Activated T-cell treated with anti-CD3 and anti-CD28 coated beads, Interleukin-2, amount 50 U/mL, for 24 hours (primary cell): ENCODE data around the gene TXN2.
A peak's percentile ranks its signal among the peaks of the same experiment; 100 is the strongest.

Source experiments
- DNase-seq: peaks from one replicate; pipeline ENCODE4 v3.0.0-alpha.2; 2020
- H3K27ac Mint-ChIP-seq: 2 replicates; pipeline ENCODE4 v1.8.0; 2020; ENCODE audit warnings: mild to moderate bottlenecking, mixed read lengths
- H3K27me3 Mint-ChIP-seq: 2 replicates; pipeline ENCODE4 v1.8.0; 2020; ENCODE audit warnings: mixed read lengths
- H3K36me3 Mint-ChIP-seq: 2 replicates; pipeline ENCODE4 v1.8.0; 2020; ENCODE audit warnings: low read depth, mixed read lengths
- H3K4me1 Mint-ChIP-seq: 2 replicates; pipeline ENCODE4 v1.8.0; 2020; ENCODE audit warnings: low read depth, mixed read lengths
- H3K4me3 Mint-ChIP-seq: 2 replicates; pipeline ENCODE4 v1.8.0; 2020; ENCODE audit warnings: mild to moderate bottlenecking, moderate library complexity, mixed read lengths
- H3K9me3 Mint-ChIP-seq: 2 replicates; pipeline ENCODE4 v1.8.0; 2020; ENCODE audit warnings: mixed read lengths

TXN2 gene

GRCh38 chr22:36419912-36420882, 61.2 kb downstream of the TXN2 start:
- Mint-ChIP-seq H3K4me3 (no peak overlapping the region), H3K9me3 (no peaks in the 10 kb centered on the region), H3K4me1 (peaks cover 27% of the 10 kb centered on the region), H3K27me3 (no peaks in the 10 kb centered on the region), H3K36me3 (no peaks in the 10 kb centered on the region), H3K27ac (no peak overlapping the region)
- no peak for DNase-seq

- Mint-ChIP-seq H3K36me3 (no peaks in the 10 kb centered on the region), H3K27ac (peak overlapping the region; percentile 35), H3K9me3 (no peaks in the 10 kb centered on the region), H3K27me3 (no peaks in the 10 kb centered on the region), H3K4me1 (peaks cover 20% of the 10 kb centered on the region), H3K4me3 (peak overlapping the region; percentile 6)
- DNase-seq, result no peak
These were observed 62.1 kb downstream of the TXN2 start for GRCh38 chr22:36419177-36419911.

- H3K9me3 Mint-ChIP-seq, result no peaks in the 10 kb centered on the region
- H3K27ac Mint-ChIP-seq, result no peak overlapping the region
- DNase-seq, result no peak
- H3K27me3 Mint-ChIP-seq, result no peaks in the 10 kb centered on the region
- H3K36me3 Mint-ChIP-seq, result no peaks in the 10 kb centered on the region
- no peak overlapping the region for H3K4me3 Mint-ChIP-seq
- H3K4me1 Mint-ChIP-seq, result peaks cover 20% of the 10 kb centered on the region
These were observed 64.2 kb downstream of the TXN2 start for GRCh38 chr22:36417281-36417686.
